GM21515 (cell line): ENCODE data around the gene SMARCD3.

ENCODE experiments used
- ATAC-seq: cut with Tn5 transposase; IDR thresholded peaks from one replicate; pipeline ENCODE4 v1.9.1; 2021; ENCODE audit not compliant: unreplicated experiment

SMARCD3 gene

DNA sequence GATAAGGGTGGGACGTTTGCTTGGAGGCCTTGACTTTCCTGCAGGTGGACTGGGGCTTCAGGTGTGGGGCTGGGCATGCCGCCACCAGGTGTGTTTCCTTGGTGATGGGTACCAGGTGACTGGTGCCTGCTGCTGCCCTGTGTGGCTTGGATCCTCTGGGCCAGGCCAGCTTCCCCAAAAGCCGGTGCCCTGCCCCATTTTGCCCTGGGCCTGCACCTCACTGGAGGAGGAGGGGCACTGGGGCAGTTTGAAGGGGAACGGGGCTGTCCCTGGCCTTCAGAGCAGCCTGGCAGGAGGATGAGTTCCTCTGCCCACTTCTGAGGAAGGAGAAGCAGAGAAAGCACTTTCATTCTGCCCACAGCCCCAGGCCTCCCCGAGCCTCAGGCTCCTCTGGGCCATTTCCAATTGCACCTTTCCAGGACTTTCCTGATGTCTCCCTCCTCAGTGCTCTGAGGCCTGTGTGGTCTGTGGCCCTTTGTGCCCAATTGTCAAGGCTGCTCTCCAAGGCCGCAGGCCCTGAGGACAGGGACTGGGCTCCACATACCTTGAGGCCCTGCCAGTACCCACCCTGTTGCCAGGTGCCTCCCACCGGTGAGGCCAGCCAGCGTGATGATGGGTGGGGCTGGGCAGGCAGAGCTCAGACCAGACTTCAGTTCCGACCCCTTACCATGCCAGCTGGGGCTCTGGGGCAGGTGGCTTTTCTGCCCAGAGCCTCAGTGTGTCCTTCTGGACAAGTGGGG is 25.3 kb upstream of the SMARCD3 start:
- no peak for ATAC-seq

DNA sequence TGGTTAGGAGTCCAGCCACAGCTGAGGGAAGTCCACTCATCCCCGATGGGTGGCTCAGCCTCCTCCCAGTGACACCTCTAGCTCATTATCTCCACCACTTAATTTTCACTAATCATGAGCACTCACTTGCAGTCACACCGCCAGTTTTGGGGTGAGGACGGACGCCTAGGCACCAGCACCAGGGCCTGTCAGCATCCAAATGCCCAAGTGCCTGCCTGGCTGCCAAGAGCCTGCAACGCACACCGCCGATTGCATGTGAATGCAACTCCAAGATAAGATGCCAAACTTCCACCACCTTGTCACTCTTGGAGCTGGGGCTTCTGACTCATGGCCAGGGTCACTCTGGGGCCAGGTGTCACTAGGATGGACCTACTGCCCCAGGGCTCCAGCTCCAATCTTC is 24.4 kb upstream of the SMARCD3 start:
- no peak for ATAC-seq

DNA sequence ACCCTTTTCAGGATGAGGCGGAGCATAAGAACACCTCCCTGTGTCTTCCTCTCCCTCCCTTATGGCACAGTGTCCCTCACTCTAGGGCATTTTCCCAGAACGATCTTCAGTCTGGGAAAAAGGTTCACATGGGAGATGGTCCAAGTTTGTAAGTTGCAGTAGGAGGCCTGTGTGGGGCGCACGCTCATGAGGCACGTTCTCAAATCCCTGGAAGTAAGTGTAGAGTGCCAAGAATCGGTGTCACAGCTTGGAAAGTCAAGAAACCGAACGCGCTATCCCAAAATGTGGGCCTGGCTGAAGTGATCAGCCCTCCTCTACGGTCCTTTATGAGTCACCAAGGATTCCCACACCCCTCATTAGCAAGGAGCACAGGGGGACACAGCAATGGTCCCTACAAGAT is 23.9 kb upstream of the SMARCD3 start:
- no peak for ATAC-seq

DNA sequence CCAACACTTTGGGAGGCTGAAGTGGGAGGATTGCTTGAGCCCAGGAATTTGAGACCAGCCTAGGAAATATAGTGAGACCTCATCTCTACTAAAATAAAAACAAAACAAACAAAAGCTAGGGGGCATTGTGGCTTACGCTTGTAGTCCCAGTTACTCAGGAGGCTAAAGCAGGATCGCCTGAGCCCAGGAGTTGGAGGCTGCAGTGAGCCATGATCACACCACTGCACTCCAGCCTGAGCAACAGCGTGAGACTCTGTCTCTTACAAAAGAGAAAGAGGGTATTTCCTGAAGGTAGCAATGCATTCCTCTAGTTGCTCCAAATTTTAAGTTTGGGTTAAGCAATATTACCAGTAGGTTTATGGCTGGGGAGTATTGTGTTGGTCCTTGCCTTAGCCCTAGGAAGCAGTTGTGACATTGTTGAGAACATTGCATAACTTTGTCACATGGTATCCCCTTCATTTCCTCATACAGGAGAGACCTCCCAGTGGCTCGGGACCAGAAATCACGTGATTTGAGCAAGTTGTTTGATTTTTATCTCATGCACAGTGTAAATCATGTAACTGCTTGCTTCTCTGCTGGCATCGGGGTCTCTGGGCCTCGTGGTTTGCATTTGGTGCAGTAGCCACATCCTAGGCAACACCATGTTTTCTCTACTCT is 23.3 kb upstream of the SMARCD3 start:
- ATAC-seq: no peak

DNA sequence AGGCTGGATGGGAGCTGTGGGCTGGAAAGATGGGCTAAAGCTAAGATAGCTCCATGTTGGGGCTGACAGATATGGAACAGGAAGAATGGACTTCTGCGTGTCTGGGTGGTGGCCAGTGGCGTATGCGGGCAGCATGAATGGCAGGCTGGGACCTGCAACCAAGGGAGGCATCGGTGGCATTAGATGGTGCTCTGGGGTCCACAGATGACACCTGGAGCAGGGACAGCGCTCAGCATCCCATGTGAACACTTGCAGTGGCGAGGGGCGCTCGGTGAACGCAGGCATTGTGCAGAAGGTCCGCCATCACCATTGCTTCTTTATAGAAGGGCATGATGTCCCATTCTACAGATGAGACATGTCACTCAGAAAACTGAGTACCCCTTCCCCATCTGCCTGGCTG is 21.0 kb upstream of the SMARCD3 start:
- ATAC-seq: no peak

DNA sequence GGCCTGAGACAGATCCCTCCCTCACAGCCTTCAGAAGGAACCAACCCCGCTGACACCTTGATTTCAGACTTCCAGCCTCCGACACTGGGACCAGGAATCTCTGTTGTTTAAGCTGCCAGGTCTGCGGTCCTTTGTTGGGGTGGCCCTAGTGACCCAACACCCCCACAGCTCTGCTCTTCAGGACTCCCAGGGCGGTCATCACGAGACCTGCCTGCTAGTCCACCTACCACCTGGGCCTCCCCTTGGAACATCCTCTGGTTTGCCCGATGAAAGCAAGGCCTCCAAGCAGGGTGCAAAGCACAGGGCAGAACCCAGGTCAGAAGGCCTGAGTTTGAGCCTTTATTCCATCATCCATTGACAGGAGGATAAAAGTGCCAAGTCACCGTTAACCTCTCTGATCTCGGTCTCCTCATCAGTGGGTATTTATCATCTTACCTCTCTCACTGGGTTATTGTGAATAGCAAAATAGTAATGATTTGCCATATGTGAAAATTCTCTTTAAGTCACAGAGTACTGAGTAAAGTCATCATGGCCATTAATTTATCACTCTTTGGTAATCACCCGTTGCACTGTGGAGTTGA is 16.9 kb upstream of the SMARCD3 start:
- ATAC-seq: no peak

DNA sequence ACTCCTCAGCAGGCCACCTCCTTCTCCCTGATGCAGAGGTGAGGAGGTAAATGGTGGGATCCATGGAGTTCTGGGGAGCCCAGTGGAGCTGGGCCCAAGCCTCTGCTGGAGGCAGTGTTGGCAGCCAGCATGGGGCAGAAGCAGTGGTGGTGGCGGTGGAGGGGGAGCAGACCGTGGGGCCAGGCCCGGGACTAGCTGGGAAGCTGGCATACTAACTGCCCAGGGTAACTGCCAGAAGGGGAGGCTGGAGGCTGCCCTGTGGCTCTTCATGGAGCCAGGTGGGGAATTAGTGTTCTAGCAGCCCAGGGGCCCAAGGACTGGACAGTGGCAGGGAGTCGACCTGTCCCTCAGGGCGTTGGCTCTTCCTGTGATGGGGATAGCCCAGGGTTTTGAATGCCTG is 16.1 kb upstream of the SMARCD3 start:
- ATAC-seq: no peak

DNA sequence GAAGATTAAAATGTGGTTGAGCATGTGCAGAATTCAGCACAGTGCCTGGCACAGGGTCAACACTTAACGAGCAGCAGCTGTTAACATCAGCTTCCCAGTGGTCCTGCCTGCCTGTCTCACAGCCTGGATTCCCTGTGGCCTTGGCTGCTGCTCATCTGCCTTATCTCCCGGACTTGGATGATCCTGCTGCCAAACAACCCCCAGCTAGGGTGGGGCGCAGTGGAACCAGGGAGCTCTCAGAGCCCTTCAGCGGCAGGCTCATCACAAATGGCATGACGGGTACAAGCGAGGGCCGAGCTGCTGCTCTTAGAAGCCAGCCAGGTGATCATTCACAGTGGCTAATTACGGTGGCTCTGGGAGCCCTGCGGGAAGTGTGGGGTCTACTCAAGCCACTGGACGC is 13.0 kb upstream of the SMARCD3 start:
- no peak for ATAC-seq

DNA sequence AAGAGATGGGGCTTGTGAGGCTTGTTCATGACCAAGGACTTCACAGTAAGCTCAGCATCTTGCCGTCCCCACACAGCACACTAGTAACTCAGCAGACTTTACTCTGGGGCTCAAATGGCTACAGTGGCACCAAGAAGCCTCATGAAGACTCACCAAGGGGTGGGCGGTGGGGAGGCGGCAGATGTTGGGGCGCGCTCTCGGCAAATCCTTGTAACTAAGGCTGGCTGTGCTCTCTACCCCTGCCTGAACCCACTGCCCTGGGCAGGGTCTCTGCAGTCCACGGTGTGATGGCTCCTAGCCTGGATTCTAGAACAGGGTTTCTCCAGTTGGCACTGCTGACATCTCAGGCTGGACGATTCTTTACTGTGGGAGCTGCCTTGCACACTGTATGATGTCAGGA is 12.4 kb upstream of the SMARCD3 start:
- ATAC-seq: no peak

DNA sequence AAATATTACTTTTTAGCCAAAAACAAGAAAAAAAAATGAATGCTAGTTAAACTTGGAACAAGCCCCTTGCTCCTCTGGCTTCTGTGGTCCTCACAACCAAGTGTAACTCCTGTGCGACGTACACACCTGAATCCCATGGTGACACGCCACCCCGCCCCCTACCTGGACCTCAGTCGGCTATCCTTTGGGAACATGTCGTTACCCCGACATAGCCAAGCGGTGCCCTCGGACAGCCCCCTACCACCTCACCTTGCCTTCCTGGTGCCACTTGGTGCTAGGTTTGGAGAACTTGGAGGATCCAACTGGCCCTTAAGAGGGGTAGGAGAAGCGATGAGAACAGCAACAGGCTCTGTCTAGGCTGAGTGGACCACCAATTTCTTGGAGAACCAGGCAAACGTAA is 12.0 kb upstream of the SMARCD3 start:
- no peak for ATAC-seq

DNA sequence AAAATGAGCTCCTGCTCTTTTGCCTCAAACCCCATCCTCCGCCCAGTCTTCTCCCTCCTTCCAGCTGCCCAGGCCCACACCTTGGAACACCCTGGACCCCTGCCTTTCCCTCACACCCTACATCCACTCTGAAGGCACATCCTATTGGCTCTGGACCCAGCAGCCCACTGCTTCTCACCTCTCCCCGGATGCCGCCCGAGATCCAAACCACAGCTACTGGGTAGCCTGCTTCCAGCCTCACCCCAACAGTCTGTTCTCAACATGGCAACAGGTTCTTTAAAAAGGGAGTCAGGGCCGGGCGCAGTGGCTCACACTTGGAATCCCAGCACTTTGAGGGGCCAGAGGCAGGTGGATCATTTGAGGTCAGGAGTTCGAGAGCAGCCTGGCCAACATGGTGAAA is 9.5 kb upstream of the SMARCD3 start:
- no peak for ATAC-seq

DNA sequence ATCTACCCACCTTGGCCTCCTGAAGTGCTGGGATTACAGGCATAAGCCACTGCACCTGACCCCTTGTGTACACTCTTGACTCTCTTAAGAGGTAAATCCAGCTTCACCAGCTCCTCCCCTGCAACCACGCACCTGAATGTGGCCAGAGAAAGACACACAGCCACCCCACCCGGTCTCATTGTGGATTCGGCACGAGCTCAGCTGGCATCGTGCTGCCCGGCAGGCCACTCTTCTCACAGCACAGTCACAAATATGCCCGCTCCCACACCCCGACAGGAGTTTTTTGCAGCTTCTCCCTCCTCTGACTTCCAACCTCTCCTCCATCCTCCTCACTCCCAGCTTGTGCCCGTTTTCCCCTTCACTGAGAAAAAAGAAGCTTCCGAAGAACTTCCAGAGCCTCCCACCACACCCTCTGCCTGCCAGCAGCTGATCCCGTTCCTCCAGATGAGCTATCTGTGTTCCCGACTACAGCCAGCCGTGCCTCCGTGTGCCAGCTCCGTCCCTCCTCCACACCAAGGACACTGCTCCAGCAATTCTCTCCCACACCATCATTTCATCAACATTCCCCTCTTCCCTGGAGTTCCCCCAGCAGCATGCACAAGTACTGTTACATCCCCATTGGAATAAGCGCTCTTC is 8.0 kb upstream of the SMARCD3 start:
- no peak for ATAC-seq

DNA sequence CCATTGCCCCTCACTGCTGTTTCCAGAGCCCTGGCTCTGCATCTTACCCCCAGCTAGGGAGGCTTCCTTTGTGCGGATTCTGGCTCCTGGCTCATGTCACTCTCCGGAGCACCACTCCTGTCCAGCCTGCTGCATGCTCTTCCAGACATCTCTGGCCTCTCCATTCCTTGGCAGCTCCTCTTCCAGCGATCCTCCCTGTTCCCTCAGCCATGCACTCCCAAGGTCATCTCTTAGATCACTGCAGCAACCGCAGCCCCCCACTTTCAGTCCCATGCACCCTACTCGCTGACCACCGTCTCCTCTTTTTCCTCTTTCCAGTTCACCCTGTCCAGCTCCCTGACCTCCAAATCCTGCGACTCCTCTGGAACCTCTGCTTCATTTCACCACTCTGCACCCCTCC is 6.9 kb upstream of the SMARCD3 start:
- ATAC-seq: no peak

DNA sequence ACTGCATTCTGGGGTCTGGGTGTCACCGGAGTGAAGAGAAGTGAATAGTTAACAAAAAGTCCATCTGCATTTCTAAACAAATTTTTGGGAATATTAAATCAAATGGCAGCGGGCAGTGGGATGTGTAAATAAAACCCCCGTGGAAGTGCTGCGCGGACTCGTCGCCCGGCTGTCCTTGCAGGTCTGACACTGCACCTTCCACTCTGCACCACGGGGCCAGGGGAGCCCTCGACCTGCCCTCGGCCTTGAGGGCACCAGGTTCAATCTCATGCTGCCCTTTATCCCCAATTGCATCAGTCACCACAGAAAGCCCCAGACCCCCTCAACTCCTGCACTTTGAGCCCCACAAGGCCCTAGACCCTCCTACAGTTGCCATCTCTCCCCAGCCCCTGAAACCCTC is 6.4 kb upstream of the SMARCD3 start:
- ATAC-seq: no peak

DNA sequence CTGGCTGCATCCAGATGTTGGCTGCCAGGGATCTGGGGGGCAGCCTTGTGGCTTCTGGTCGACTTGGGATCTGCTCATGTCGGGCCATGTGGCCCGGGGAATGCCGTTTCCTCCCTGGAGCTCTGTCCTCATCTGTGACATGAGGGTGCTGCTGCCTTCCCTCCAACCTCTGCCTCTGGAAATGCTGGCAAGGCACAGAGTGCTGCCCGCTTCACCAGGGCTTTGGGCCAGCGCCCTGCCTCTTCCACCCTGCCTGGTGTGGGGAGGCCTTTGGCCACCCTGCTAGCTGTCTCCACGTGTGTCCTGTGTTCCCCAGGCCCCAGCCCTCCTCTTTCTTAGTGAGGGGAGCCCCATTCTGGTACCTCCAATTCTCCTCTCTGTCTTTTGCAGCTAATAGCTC is 5.8 kb upstream of the SMARCD3 start:
- ATAC-seq: no peak

DNA sequence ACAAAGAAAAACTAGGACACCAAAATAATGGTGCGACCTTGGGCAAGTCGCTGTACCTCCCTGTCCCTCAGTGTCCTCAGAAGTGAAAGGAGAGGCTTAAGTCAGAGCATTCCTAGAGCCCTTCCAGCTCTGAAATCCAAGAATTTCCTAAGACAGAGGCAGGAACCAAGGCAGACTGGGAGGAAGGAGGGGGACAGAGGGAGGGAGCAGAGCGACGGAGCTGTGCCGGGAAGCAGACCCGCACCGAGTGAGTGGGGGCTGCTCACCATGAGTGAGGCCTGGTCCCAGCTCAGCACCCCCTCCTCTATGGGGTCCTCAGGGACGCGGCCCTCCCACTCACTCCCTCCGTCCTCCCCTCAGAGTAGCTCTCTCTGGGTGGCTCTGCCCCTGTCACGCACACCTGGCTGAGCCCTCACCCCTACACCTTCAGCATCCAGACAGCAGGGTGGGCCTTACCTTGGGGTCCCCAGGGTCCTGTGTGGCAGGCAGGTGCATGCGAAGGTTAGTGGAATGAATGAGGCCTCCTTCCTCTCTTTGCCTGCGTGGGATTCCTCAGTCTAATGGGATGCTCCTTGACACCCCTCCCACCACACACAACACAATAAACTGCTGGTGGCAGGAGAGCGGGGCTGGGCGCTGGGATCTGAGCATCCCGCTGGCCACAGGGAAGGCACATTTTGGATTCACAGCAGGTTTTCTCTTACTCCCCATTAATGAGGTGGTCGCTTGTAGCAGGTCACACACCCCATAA is 4.6 kb upstream of the SMARCD3 start:
- no peak for ATAC-seq

DNA sequence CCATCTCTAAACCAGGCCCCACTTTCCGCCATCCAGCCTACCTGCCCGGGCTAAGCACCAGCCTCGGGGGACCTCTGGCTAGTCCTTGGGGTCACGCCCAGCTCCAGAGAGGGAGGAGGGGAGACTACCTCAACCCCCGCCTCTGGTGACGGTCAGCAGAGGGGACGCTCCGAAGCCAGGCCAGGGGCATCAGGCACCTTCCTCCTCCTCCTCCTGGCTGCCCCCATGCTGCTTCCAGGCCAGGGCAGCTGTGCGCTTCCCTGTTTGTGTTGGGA is 4.0 kb upstream of the SMARCD3 start:
- no peak for ATAC-seq

DNA sequence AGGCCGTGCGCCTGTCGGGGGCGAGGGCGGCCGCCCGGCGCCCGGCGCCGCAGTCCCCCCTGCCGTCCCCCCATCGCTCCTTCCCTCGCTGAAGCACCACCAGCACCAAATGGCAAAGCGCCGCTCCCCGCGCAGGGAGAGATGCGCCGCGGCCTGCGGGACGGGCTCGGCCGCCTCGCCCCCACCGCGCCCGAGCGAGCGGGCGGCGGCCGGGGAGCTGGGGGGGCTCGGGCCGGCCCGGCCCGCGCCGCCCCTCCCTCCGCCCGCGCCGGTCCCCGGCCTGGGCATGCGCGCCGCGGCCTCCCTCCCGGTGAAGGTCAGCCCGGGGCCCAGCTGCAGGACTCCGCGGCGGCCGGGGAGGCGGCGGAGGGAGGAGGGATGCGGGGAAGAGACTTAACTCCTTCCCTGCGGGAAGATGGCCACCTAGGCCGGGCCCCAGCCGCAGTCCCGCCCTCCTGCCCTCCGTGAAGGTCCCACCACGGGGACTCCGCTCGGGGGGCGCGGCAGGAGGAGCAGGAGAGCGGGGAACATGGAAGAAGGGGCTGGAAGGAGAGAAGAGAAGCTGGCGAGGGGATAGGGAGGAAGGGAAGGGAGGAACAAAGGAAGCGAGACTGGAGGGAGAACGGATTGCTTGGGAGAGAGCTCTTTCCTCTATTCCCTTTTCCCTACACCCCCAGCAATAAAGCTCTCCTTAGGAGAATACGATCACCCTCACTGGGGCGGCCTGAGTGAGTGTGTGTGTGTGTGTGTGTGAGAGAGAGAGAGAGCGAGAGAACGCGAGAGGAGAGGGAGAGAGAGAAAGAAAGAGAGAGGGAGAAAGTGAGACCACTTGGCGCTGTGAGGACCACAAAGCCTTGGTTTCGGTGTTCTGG is 3.4 kb upstream of the SMARCD3 start:
- ATAC-seq: no peak

DNA sequence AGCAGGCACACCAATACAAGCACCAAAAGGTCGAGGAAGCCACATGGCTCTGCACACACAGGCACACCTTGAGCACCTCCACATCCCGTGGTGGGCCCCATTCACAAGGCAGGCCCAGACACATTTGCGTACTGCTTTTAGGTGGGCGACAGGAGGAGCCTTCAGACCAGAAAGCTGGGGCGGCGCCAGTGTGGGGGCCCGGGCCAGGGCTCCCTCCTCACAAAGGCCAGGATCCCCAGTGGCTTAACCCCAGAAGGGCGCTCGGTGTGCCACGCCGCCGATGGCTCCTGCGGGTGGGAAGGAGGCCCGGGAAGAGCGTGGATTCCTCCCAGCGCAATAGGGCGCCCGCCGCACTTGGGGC is 2.8 kb upstream of the SMARCD3 start:
- ATAC-seq: no peak

DNA sequence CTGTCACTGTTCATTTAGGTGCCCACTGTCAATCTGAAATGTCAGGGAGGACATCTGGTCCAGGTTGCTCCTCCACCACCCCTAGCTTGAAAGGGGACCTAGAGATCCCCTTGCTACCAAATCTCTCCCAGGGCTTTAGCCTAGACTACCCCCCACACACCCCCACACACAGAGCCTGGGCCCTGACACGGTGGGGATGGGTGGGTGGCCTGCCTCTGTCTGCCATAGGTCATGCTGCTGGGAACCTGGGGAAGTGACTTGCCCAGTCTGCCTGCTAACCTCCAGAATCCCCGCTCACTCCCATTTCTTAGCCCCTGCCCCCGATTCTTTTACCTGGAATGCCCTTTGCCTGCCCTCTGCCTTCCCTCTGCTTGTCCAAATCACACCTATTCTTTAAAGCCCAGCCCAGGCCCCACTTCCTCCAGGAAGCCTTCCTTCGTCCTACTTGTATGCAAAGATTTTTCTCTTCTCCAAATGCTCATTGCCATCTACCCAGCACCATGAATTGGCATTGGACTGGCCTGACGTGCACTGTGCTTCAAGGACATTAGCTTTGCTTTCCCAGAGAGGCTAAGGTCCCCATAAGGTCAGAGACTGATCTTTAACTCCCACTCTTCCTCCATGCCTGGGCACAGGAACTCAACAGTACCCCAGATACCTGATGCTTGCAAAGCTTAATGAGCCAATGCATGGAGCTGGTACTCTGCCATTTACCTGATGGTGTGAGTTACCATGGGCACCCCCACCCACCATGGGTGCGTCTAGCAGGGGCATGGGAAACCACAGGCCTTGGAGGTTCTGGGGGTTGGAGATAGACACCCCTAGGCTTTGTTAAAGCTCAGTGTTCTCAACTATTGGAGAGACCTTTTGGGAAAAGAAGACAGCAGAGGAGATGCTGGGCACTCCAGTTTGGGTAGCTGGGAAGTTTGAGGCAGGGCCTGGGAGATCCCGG is 2.0 kb upstream of the SMARCD3 start:
- ATAC-seq: no peak
